Skin epidermis (tissue), 12 donors: ENCODE measurements around the gene UBE2V1.
"Not testable (repeated sequence)": the region's sequence is repeated elsewhere in the genome, so short reads cannot be mapped to it uniquely, and the experiment has no call there.

Experiments
- H3K27ac ChIP-seq, 21 experiments: fragments of 200-600 bp; sonication (generic) in 11 of 21; one replicate each; pipeline ENCODE4 v1.5.0; 2020; ENCODE audit warnings: mild to moderate bottlenecking in 3 of 21, inconsistent platforms in 2 of 21, moderate library complexity in 2 of 21
- H3K4me3 ChIP-seq, 7 experiments: fragments of 200-600 bp; sonication (generic) in 2 of 7; one replicate each; pipeline ENCODE4 v1.5.0; 2020; ENCODE audit warnings: inconsistent platforms in 2 of 7, mild to moderate bottlenecking in 2 of 7, moderate library complexity in 1 of 7

UBE2V1 gene

GRCh38 chr20:50112512-50113419, at the start of gene UBE2V1:
TSS of gene UBE2V1 (minus strand) at chr20:50113150. CDS start at chr20:50113128, 22 bp downstream.
- H3K27ac ChIP-seq = peak within 1 kb of the TSS; percentile 90 to 100 (median 98)
- peak within 1 kb of the TSS; percentile 76 to 97 (median 96) for H3K4me3 ChIP-seq

DNA sequence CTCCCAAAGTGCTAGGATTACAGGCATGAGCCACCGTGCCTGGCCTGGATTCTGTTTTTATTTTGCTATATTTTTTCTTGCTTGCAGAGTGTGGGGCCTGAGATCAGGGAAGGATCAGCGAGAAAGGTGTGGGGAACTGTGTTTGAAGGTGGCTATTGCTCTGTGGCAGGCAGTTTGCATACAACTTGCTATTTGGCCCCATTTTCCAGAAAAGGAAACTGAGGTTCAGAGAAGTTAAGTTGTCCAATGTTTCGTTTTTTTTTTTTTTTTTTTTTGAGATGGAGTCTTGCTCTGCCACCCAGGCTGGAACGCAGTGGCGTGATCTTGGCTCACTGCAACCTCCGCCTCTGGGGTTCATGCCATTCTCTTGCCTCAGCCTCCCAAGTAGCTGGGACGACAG, 48.5 kb upstream of the UBE2V1 start:
- not testable (repeated sequence) for H3K27ac ChIP-seq, H3K4me3 ChIP-seq

DNA sequence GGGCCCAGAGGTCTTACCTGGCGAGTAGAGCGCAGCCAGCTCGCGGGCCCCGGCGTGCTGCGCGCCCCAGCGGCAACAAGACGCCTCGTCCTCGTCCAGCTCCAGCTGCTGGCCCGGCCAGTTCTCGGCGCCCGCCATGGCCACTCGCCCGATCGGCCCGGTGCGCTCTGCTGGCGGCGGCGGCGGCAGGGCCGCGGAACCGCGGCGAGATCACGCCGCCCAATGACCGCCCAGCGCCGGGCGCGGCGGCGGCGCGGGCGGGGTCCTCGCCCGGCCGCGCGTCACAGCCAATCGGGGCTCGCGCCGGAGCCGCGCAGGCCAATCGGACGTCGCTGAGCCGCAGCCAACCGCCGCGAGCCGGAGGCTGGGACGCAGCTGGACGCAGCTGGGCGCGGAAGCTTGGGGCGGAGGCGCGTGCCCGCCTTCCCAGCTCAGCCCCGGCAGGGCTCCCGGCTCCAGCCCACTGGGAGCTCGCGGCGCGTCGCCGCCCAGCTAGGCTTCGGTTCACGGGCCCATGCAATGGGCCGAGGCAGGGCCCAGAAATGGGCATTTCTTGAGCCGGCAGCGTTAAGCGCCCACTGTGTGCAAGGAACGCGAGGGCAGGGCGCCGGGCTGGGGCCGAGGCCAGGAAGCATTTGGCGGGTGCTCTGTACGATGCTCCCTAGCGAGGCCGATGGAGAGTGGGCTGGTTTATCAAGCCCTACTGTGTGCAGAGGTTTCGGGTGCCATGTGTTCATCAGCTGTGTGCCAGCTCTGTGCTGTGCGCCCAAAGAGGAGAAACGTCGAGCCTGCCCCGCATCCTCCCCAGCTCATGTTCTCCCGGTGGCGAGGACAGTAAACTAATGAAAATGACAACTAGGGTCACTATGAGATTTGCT, 40.8 kb upstream of the UBE2V1 start, which contains the start of gene PEDS1:
PEDS1 (minus strand) TSS at position 224 of the 878 bp plus-strand sequence; CDS start at position 138, 86 bp downstream.
- Histone ChIP-seq H3K4me3 (peak within 1 kb of the TSS; percentile 82 to 96 (median 94)), H3K27ac (peak within 1 kb of the TSS; percentile 85 to 99 (median 96))

- Histone ChIP-seq H3K4me3 (peak overlapping the region; percentile 82 to 96 (median 94)), H3K27ac (peak overlapping the region; percentile 85 to 99 (median 96))
Observed at GRCh38 chr20:50153153-50153499, 40.2 kb upstream of the UBE2V1 start.

DNA sequence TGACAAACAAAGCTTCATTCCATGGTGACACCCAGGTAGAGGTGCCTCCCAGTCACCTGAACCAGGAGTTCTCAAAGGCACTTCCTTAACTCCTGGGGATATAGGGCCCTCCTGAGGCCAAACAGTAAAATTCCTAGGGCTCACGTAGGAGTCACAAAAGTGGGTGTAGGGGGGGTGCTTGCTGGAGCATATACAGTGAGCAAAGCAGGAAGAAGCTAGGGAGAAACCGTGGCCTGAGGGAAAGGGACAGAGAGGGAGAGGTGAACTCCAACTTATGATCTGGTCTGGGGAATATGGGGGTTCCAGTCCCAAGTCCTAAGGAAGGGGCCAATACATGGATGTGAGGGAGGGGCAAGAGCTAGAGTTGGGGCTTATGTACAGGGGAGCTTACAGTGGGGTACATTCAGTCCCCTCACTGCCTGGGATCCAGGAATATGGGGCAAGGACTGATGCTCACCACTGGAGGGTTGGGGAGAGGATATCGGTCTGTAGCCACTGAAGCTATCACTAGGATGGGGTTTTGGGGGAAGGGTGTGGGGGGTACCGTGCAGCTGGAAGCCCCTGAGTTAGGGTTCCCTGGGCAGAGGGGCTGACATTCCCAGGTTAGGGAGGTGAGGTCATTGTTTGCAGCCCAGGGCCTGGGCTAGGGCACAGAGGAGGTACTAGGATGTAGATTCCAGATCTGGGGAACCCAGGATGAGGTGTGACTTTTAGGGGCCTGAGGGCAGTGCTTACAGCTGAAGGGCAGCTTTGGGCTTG, 39.6 kb upstream of the UBE2V1 start:
- H3K27ac ChIP-seq = peak overlapping the region; percentile 85 to 99 (median 96)
- H3K4me3 ChIP-seq = peak overlapping the region; percentile 82 to 96 (median 94)

DNA sequence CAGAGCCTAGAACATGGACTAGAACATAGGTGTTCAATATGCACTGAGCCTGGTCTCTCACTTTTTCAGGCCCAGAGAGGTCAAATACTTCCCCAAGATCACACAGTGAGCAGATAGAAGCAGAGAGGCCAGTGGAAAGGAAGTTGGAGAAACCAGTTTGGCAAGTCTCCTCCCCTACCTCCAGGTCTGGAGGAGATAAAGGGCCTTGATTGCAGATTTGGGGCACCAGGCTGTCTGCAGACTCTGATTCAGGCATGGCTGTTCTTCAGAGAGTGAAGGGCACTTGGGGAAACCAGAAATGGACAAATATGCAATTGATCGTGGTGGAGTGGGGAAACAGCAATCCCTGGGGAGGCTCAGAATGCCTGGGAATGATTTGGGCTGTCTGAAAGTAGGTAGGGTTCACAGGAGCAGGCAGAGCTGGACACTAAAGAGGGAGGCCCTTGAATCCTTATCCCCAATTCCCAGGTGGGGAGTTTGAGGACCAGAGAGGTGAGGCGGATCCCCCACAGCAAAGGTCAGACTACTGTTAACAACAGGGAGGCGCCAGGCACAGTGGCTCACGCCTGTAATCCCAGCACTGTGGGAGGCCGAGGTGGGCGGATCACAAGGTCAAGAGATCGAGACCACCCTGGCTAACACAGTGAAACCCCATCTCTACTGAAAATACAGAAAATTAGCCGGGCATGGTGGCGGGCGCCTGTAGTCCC, 38.2 kb upstream of the UBE2V1 start:
- peak overlapping the region in 20 of 21 experiments; percentile 11 to 99 (median 95) for H3K27ac ChIP-seq

DNA sequence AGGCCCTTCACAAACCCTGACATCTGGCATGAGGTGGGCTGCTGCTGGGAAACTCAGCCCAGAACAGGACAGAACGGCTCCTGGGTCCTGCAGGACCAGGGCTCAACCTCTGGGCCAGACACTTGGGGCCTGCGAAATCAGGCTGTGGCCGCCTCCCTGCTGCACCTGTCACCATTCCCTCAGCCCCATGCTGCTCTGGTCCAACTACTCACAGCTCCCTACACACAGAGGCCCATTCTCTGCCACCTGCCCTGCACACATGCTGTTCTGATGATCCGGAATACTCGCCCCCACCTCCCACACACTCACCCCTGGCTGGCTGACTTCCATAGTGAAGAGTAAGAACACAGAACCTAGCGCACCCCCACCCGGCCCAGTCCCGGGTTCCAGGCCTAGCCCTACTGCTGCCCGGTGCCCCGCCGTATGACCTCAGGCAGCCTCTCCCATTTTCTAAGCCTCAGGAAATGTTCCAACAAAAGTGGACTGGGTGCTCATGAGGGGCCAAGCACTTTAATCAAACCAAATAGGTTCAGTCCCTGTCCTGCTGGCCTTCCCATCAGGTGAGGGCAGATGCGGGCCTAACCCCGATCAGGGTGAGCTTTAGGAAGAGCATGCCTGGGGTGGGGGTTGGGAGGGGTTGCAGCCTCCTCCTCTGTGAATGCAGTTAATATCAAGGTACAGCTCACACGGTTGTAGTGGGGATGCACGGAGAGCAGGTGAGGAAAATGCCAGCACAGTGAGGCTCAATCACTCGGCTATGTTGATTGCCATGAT, 36.7 kb upstream of the UBE2V1 start:
- peak overlapping the region in 15 of 21 experiments; percentile 12 to 98 (median 87) for H3K27ac ChIP-seq
- H3K4me3 ChIP-seq = peak overlapping the region in 1 of 7 experiments; percentile 0

More for the DNA sequence above, 38.2 kb upstream of the UBE2V1 start:
- peak overlapping the region in 6 of 7 experiments; percentile 82 to 96 (median 94) for H3K4me3 ChIP-seq

GRCh38 chr20:50146732-50147662, 34.0 kb upstream of the UBE2V1 start:
- peak overlapping the region; percentile 44 to 98 (median 87) for H3K27ac ChIP-seq
- peak overlapping the region in 1 of 7 experiments; percentile 2 for H3K4me3 ChIP-seq

DNA sequence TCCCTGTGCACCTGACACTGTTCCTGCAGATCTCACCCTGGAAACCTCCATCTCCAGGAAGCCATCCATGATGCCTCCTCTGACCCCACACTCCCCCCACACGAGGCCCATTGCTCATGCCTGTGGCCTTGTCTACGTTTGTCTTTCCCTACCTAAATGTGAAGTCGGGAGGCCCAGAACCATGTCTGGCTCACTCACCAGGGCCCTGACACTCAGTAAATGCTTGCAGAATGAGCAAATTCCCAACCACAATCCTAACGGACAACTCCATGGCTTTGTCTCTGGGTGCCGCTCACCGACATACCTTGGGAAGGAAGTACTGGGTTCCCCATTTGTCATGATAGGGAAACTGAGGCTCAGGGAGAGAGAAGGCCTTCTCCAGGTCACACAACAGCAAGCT, 33.3 kb upstream of the UBE2V1 start:
- H3K4me3 ChIP-seq = no peak overlapping the region
- H3K27ac ChIP-seq = peak overlapping the region in 20 of 21 experiments; percentile 70 to 98 (median 88)

DNA sequence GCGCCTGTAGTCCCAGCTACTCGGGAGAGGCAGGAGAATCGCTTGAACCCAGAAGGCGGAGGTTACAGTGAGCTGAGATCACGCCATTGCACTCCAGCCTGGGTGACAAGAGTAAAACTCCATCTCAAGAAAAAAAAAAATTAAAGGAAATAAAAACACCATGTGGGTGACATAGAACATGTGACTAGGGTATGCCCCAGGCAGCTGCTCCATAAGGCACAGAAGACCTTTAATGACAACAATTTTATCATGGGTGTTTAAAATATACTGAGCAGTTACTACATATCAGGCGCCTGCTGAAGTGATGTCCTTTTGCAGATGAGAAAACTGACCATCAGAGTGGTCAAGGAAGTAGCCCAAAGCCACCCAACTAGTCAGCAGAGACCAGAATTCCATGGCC, 32.6 kb upstream of the UBE2V1 start:
- H3K27ac ChIP-seq = peak overlapping the region in 20 of 21 experiments; percentile 15 to 98 (median 88)
- no peak overlapping the region for H3K4me3 ChIP-seq

- Histone ChIP-seq H3K27ac (peak overlapping the region in 20 of 21 experiments; percentile 16 to 97 (median 79)), H3K4me3 (no peak overlapping the region)
Observed at GRCh38 chr20:50144362-50144761, 31.4 kb upstream of the UBE2V1 start.

- Histone ChIP-seq H3K27ac (peak overlapping the region in 7 of 21 experiments; percentile 52 to 96 (median 61)), H3K4me3 (no peak overlapping the region)
Observed at GRCh38 chr20:50142812-50143211, 29.9 kb upstream of the UBE2V1 start.

DNA sequence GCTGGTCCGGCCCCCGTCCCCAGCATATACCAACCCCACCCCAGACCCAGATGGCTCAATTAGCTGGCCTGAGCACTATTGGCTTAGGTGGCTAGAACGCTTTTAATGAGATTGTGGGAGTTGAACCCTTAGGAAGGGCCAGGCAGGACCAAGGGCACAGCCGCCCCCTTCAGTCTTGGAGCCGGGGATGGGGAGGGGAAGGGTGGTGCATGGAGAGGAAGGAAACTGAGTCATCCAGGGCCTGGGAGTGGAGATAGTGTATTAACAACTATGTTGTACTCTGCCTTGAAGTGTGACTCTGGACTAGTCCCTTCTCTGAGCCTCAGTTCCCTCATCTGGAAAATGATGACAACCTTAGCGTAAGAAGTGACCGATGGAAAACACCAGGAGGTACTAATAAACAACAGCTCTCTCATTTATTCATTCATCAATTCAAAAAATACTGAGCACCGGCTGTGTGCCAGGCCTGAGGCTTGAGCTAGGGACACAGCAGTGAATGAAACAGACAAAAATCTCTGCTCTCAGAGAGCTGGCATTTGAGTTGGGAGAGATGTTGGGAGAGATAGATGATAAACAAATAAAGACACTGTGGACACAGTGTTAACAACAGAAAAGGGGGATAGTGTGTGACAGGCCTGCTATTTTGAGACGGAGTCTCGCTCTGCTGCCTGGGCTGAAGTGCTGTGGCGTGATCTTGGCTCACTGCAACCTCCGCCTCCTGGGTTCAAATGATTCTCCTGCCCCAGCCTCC, 29.0 kb upstream of the UBE2V1 start:
- Histone ChIP-seq H3K4me3 (no peak overlapping the region), H3K27ac (peak overlapping the region in 16 of 21 experiments; percentile 17 to 96 (median 50))

GRCh38 chr20:50141018-50141675, 28.2 kb upstream of the UBE2V1 start:
- no peak overlapping the region for H3K4me3 ChIP-seq
- peak overlapping the region in 15 of 21 experiments; percentile 17 to 96 (median 52) for H3K27ac ChIP-seq

- H3K27ac ChIP-seq = peak overlapping the region in 11 of 21 experiments; percentile 16 to 96 (median 57)
- no peak overlapping the region for H3K4me3 ChIP-seq
Observed at GRCh38 chr20:50140339-50140859, 27.4 kb upstream of the UBE2V1 start.
